H9 (cell line): ENCODE data around the gene DENND1A. TPM values are rescaled to one million over a fixed set of nuclear protein-coding genes. Genes with fewer than 3 reads are reported as not detected.

Source experiments
- DNase-seq: peaks from one replicate; pipeline ENCODE4 v3.0.0-alpha.2; 2017
- H2AFZ ChIP-seq: one replicate; pipeline ENCODE4 v1.6.1; 2013; ENCODE audit warnings: mild to moderate bottlenecking, low read length, control low read depth, moderate library complexity
- H2AK5ac ChIP-seq: 2 replicates; pipeline ENCODE4 v1.6.1; 2013; ENCODE audit warnings: low read length, control low read depth, mixed read lengths; ENCODE audit not compliant: insufficient read length
- H2BK120ac ChIP-seq: one replicate; pipeline ENCODE4 v1.6.1; 2013; ENCODE audit warnings: low read depth, mild to moderate bottlenecking, low read length, control low read depth, inconsistent platforms; ENCODE audit not compliant: poor library complexity, severe bottlenecking
- H2BK12ac ChIP-seq: 2 replicates; pipeline ENCODE4 v1.6.1; 2013; ENCODE audit warnings: low read length, control low read depth, mixed read lengths, low read depth; ENCODE audit not compliant: insufficient read length
- H2BK15ac ChIP-seq: 2 replicates; pipeline ENCODE4 v1.6.1; 2013; ENCODE audit warnings: low read depth, low read length, control low read depth
- H2BK20ac ChIP-seq: one replicate; pipeline ENCODE4 v1.6.1; 2013; ENCODE audit warnings: low read depth, mild to moderate bottlenecking, low read length, control low read depth, inconsistent platforms; ENCODE audit not compliant: poor library complexity, severe bottlenecking
- H2BK5ac ChIP-seq: 2 replicates; pipeline ENCODE4 v1.6.1; 2013; ENCODE audit warnings: low read length, control low read depth, mixed read lengths; ENCODE audit not compliant: insufficient read length
- H3K14ac ChIP-seq: 2 replicates; pipeline ENCODE4 v1.6.1; 2013; ENCODE audit warnings: low read length, control low read depth; ENCODE audit not compliant: insufficient read depth
- H3K18ac ChIP-seq: 2 replicates; pipeline ENCODE4 v1.6.1; 2013; ENCODE audit warnings: low read depth, mild to moderate bottlenecking, mixed read lengths, low read length, control low read depth; ENCODE audit not compliant: insufficient read length
- H3K23ac ChIP-seq: 2 replicates; pipeline ENCODE4 v1.6.1; 2013; ENCODE audit warnings: low read length, control low read depth, mixed read lengths, low read depth; ENCODE audit not compliant: insufficient read length
- H3K23me2 ChIP-seq: 2 replicates; pipeline ENCODE4 v1.6.1; 2013; ENCODE audit warnings: low read depth, mild to moderate bottlenecking, mixed read lengths, low read length, control low read depth; ENCODE audit not compliant: insufficient read length, poor library complexity, severe bottlenecking
- H3K27ac ChIP-seq: 2 replicates; pipeline ENCODE4 v1.5.1; 2013; ENCODE audit warnings: low read length, control low read depth, mixed read lengths, low read depth; ENCODE audit not compliant: insufficient read length
- H3K27me3 ChIP-seq: 2 replicates; pipeline ENCODE4 v1.6.1; 2013; ENCODE audit warnings: low read length, control low read depth, inconsistent platforms; ENCODE audit not compliant: insufficient read depth
- H3K4ac ChIP-seq: 2 replicates; pipeline ENCODE4 v1.6.1; 2013; ENCODE audit warnings: low read depth, mild to moderate bottlenecking, control low read depth, inconsistent platforms, low read length, moderate library complexity
- H3K4me1 ChIP-seq: 2 replicates; pipeline ENCODE4 v1.6.1; 2013; ENCODE audit warnings: low read length, control low read depth, inconsistent platforms; ENCODE audit not compliant: insufficient read depth
- H3K4me2 ChIP-seq: 2 replicates; pipeline ENCODE4 v1.6.1; 2013; ENCODE audit warnings: low read length, control low read depth, mixed read lengths; ENCODE audit not compliant: insufficient read length, insufficient read depth
- H3K56ac ChIP-seq: 2 replicates; pipeline ENCODE4 v1.6.1; 2013; ENCODE audit warnings: low read depth, mild to moderate bottlenecking, mixed read lengths, low read length, control low read depth; ENCODE audit not compliant: insufficient read length
- H3K79me1 ChIP-seq: 2 replicates; pipeline ENCODE4 v1.6.1; 2013; ENCODE audit warnings: low read depth, mild to moderate bottlenecking, moderate library complexity, low read length, control low read depth, inconsistent platforms; ENCODE audit not compliant: insufficient read depth, poor library complexity, severe bottlenecking
- H3K79me2 ChIP-seq: 2 replicates; pipeline ENCODE4 v1.6.1; 2013; ENCODE audit warnings: low read length, control low read depth, inconsistent platforms; ENCODE audit not compliant: insufficient read depth
- H3K9ac ChIP-seq: 2 replicates; pipeline ENCODE4 v1.6.1; 2013; ENCODE audit warnings: low read length, control low read depth, mixed read lengths; ENCODE audit not compliant: insufficient read length; ENCODE audit errors: extremely low read depth
- H3K9me3 ChIP-seq: one replicate; pipeline ENCODE4 v1.6.1; 2013; ENCODE audit warnings: low read depth, low read length, inconsistent platforms; ENCODE audit not compliant: control insufficient read depth
- H3T11ph ChIP-seq: one replicate; pipeline ENCODE4 v1.6.1; 2013; ENCODE audit warnings: mild to moderate bottlenecking, low read length, control low read depth, inconsistent platforms
- H4K20me1 ChIP-seq: one replicate; pipeline ENCODE4 v1.6.1; 2013; ENCODE audit not compliant: control insufficient read depth, insufficient read length, insufficient read depth
- H4K5ac ChIP-seq: 2 replicates; pipeline ENCODE4 v1.6.1; 2013; ENCODE audit warnings: low read depth, mild to moderate bottlenecking, mixed read lengths, low read length, control low read depth; ENCODE audit not compliant: insufficient read length
- H4K8ac ChIP-seq: replicated peaks from 2 replicates; pipeline ENCODE4 v1.6.1; 2013; ENCODE audit warnings: low read length, control low read depth, mixed read lengths, low read depth; ENCODE audit not compliant: insufficient read length
- H4K91ac ChIP-seq: 2 replicates; pipeline ENCODE4 v1.6.1; 2013; ENCODE audit warnings: low read depth, mild to moderate bottlenecking, moderate library complexity, mixed read lengths, low read length, control low read depth; ENCODE audit not compliant: insufficient read length
- H3K27ac Mint-ChIP-seq, 3 experiments: 2 replicates in 2 of 3; 3 replicates in 1 of 3; pipeline ENCODE4 v1.8.0; 2020 to 2021; ENCODE audit warnings: mixed read lengths in 3 of 3, mild to moderate bottlenecking in 1 of 3, moderate library complexity in 1 of 3
- H3K27me3 Mint-ChIP-seq: 2 replicates; pipeline ENCODE4 v1.8.0; 2021; ENCODE audit warnings: low read depth, mild to moderate bottlenecking, moderate library complexity, mixed read lengths
- H3K36me3 Mint-ChIP-seq, 3 experiments: 2 replicates in 2 of 3; 3 replicates in 1 of 3; pipeline ENCODE4 v1.8.0; 2020 to 2021; ENCODE audit warnings: low read depth in 3 of 3, mixed read lengths in 3 of 3; ENCODE audit not compliant: insufficient read depth in 1 of 3
- H3K4me1 Mint-ChIP-seq, 2 experiments: 2 replicates each; pipeline ENCODE4 v1.8.0; 2020; ENCODE audit warnings: mixed read lengths in 2 of 2
- H3K4me3 Mint-ChIP-seq, 2 experiments: 2 replicates in 1 of 2; 3 replicates in 1 of 2; pipeline ENCODE4 v1.8.0; 2020 to 2021; ENCODE audit warnings: mild to moderate bottlenecking in 2 of 2, mixed read lengths in 2 of 2, moderate library complexity in 1 of 2
- H3K9me3 Mint-ChIP-seq, 2 experiments: 2 replicates in 1 of 2; 3 replicates in 1 of 2; pipeline ENCODE4 v1.8.0; 2020; ENCODE audit warnings: mild to moderate bottlenecking in 2 of 2, mixed read lengths in 2 of 2, moderate library complexity in 1 of 2
- CTCF ChIP-seq: fragments of 200-600 bp; sonication (generic); conservative IDR thresholded peaks from 3 replicates; pipeline ENCODE4 v1.8.0; 2021; ENCODE audit warnings: antibody characterized with exemption, mild to moderate bottlenecking
- WGBS: extraction: QIAGEN DNeasy Blood & Tissue Kit; methylation state at CpG from one replicate; pipeline ENCODE4 v1.1.7; 2013; ENCODE audit warnings: missing lambda C conversion rate, low lambda C conversion rate, mixed read lengths; ENCODE audit not compliant: insufficient read length; ENCODE audit errors: extremely low coverage; 5-methylcytosine and 5-hydroxymethylcytosine counted together
- total RNA-seq: library from RNA; stranded (reverse); gene quantifications from 2 replicates; pipeline ENCODE4 v1.2.1, GENCODE V29; 2021

The DENND1A gene
- total RNA-seq, 1 experiment from 2014 or later: 20.4 TPM

GRCh38 chr9:123876750-123877149 is 53.2 kb downstream of the DENND1A start:
- H2AFZ ChIP-seq: no peak overlapping the region
- TF ChIP-seq CTCF: no peak
- no peak overlapping the region for H3K18ac ChIP-seq
- H3K9ac ChIP-seq: no peak overlapping the region
- no peak overlapping the region for H2AK5ac ChIP-seq
- no peak overlapping the region for H2BK12ac ChIP-seq
- Mint-ChIP-seq H3K4me3 (no peak overlapping the region), H3K4me1 (peaks cover 11 to 13% of the 10 kb centered on the region in 2 experiments), H3K36me3 (peaks cover 3 to 14% (median 7%) of the 10 kb centered on the region in 3 experiments; a peak in 6 of 7 replicates), H3K9me3 (no peaks in the 10 kb centered on the region), H3K27ac (no peak overlapping the region), H3K27me3 (no peaks in the 10 kb centered on the region)
- no peaks in the 10 kb centered on the region for H3K23me2 ChIP-seq
- DNase-seq: no peak
- H3K4me2 ChIP-seq: no peak overlapping the region
- peaks cover 3% of the 10 kb centered on the region for H3K79me1 ChIP-seq
- no peak overlapping the region for H3K4ac ChIP-seq
- H3K14ac ChIP-seq: no peak overlapping the region
- no peak overlapping the region for H3T11ph ChIP-seq
- H4K20me1 ChIP-seq: no peaks in the 10 kb centered on the region
- no peak overlapping the region for H3K23ac ChIP-seq
- no peaks in the 10 kb centered on the region for H3K9me3 ChIP-seq
- WGBS: no CpG with 5 or more reads among the region's 1 CpG
- H4K8ac ChIP-seq: no peak overlapping the region
- no peak overlapping the region for H3K56ac ChIP-seq
- H2BK20ac ChIP-seq: no peak overlapping the region
- H3K27ac ChIP-seq: no peak overlapping the region
- H3K4me1 ChIP-seq: peaks cover 2% of the 10 kb centered on the region; the same call in 1 of the 2 replicates
- H4K91ac ChIP-seq: no peak overlapping the region
- H2BK5ac ChIP-seq: no peak overlapping the region
- H3K27me3 ChIP-seq: no peaks in the 10 kb centered on the region
- H2BK15ac ChIP-seq: no peak overlapping the region
- H2BK120ac ChIP-seq: no peak overlapping the region
- H3K79me2 ChIP-seq: no peaks in the 10 kb centered on the region
- no peak overlapping the region for H4K5ac ChIP-seq
